ENCODE data around the gene P2RY4.
"Not testable (repeated sequence)": the region's sequence is repeated elsewhere in the genome, so short reads cannot be mapped to it uniquely, and the experiment has no call there.

Gene P2RY4

GRCh38 chrX:70252491-70252890, 7.5 kb downstream of the P2RY4 start:
- no peak for DNase-seq
- intact Hi-C loops (cut with DNase I): no loop called here

GRCh38 chrX:70247252-70247651, 12.8 kb downstream of the P2RY4 start:
- intact Hi-C loops (cut with DNase I): no loop called here
- no peak for DNase-seq

- intact Hi-C loops (cut with DNase I): no loop called here
- no peak for DNase-seq
Measured at GRCh38 chrX:70244881-70245280, 15.1 kb downstream of the P2RY4 start.

GRCh38 chrX:70243601-70244000, 16.4 kb downstream of the P2RY4 start:
- intact Hi-C loops (cut with DNase I); DNase-seq: not testable (repeated sequence)

GRCh38 chrX:70241501-70241900, 18.5 kb downstream of the P2RY4 start:
- DNase-seq: no peak
- intact Hi-C loops (cut with DNase I): no loop called here

GRCh38 chrX:70240751-70241150, 19.3 kb downstream of the P2RY4 start:
- intact Hi-C loops (cut with DNase I): no loop called here
- no peak for DNase-seq

GRCh38 chrX:70234355-70234754, 25.6 kb downstream of the P2RY4 start, which contains the start of gene AWAT1:
AWAT1 (plus strand) TSS chrX:70234655; CDS start chrX:70234696, 41 bp downstream.
- no peak for DNase-seq

GRCh38 chrX:70231666-70232065, 28.3 kb downstream of the P2RY4 start:
- no peak for DNase-seq
- intact Hi-C loops (cut with DNase I): no loop called here

More at GRCh38 chrX:70234355-70234754, 25.6 kb downstream of the P2RY4 start, which contains the start of gene AWAT1:
- intact Hi-C loops (cut with DNase I): no loop called here

- DNase-seq: no peak
- intact Hi-C loops (cut with DNase I): no loop called here
Measured at GRCh38 chrX:70226687-70227086, 33.3 kb downstream of the P2RY4 start.

GRCh38 chrX:70226048-70226447, 34.0 kb downstream of the P2RY4 start:
- intact Hi-C loops (cut with DNase I): no loop called here
- DNase-seq: no peak

GRCh38 chrX:70219938-70220764, 39.9 kb downstream of the P2RY4 start:
- DNase-seq: no peak
- intact Hi-C loops (cut with DNase I): no loop called here

- DNase-seq; intact Hi-C loops (cut with DNase I): not testable (repeated sequence)
Measured at GRCh38 chrX:70209570-70209969, 50.4 kb downstream of the P2RY4 start.

GRCh38 chrX:70208479-70208878, 51.5 kb downstream of the P2RY4 start:
- intact Hi-C loops (cut with DNase I): no loop called here

More at GRCh38 chrX:70208479-70208878, 51.5 kb downstream of the P2RY4 start:
- DNase-seq: no peak
